SIG-M5 treated with dmso at 0.1 percent for 504 hours (cell line): ENCODE measurements around the gene SLC22A15.
"Not testable (repeated sequence)": the region's sequence is repeated elsewhere in the genome, so short reads cannot be mapped to it uniquely, and the experiment has no call there.

Experiments
- DNase-seq: peaks from one replicate; lab custom pipeline; 2025; ENCODE audit not compliant: unreplicated experiment; lab: John Stamatoyannopoulos, UW

Gene SLC22A15

DNA sequence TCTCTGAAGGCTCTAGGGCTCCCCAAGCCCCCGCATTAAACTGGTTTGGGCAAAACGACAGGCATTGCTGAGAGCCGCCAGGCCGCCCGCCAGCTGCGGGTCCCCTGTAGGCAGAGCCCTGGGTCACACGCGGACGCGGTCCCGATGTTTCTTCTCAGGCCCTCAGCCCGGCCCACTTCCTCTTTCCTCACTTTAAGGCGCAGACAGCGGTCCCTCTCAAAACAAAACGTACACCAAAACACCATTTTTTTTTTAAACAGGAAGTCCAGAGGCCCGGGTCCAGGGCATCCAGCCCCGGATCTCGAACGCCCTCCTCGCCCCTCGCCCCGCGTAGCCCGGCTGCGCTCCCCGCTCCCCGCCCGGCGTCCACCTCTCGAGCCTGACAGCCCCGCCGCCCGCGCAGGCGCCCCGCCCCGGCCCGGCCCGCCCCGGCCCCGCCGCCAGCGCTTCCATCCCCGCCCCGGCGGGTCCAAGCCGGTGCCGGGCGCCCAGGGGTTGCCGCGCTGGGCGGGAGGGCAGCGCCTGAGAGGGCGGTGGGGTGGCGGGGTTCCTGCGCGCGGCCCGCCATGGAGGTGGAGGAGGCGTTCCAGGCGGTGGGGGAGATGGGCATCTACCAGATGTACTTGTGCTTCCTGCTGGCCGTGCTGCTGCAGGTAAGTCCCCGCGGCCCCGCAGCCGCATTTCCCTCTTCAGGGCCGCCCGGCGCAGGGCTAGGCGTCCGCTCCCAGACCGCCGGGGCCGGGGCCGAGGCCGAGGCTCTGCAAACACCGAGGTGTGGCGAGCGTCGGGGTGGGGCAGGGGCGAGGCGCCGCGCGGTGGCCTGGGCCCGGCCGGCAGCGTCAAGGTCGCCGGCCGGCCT, at the start of gene SLC22A15:
SLC22A15 (plus strand) TSS at position 452 of the 859 bp plus-strand sequence; CDS start at position 567, 115 bp downstream.
- DNase-seq: peak; percentile 94

DNA sequence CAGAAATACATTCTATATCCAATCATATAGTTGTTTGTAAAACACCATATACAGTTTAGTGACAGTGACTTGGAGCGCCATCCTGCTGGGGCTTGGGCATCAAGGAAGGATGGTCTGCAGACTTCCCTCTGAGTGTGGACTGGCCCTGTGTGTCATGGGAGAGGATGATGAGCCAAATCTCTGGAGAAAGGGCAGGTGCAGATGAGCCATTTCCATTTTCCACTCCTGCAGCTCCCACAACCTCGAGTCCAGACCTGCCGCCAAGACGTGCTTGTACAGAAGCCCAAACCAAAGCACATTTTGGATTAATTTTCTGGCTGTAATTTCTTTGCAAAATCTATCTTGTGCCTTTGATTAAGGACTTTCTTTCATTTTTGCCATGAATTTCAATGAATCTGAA, 48.3 kb upstream of the SLC22A15 start:
- no peak for DNase-seq

DNA sequence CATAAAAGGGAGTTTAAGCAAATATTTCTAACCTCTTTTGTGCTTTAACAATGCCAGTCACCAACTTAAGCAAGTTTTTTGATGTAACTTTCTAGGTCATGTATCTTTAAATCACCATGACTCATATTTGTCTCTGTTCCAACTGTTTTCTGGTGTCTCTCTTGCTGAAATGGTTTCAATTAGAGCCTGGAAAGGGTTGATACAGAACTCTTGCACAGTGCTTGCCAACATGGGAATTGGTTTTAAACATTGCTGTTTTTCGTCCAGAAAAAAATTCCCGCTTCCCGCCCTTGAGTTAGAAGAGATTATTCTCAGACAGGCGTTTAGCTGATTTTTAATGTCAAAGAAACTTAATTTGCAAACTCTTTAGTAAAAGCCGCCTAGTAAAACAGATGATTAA, 46.4 kb upstream of the SLC22A15 start:
- DNase-seq: no peak

DNA sequence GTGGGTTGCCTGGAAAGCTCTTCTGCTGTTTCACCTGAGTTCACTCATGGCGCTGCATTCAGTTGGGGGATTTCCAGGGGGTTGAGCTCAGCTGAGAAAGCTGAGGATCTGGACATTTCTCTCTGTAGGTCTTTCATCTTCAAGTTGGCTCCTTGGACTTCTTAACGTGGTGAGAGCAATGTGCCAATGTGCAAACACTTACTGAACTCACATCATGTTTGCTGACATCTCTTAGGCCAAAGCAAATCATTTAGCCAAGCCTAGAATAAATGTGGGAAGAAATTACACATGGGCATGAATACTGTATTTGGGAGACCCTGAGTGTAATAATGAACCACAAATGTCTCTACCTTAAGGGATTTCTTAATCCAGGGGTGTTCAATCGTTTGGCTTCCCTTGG, 42.7 kb upstream of the SLC22A15 start:
- no peak for DNase-seq

DNA sequence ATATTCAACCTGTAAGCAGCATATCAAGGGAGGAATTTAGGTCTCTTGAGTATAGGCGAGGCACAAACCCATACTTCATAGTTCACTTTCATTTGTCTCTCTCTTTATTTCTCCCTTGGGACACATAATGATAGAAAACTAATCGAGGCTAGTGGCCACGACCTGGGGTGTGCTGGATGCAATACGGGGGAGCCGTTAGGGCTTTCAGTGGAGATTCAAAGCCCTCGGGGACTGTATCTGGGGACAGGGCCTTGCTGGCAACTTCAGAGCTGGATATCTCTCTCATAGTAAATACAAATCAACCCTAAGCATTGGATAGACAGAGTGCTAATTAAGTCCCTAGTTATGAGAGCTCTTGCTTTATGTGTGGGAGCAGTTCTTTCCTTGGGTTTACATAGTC, 36.9 kb upstream of the SLC22A15 start:
- DNase-seq: no peak

DNA sequence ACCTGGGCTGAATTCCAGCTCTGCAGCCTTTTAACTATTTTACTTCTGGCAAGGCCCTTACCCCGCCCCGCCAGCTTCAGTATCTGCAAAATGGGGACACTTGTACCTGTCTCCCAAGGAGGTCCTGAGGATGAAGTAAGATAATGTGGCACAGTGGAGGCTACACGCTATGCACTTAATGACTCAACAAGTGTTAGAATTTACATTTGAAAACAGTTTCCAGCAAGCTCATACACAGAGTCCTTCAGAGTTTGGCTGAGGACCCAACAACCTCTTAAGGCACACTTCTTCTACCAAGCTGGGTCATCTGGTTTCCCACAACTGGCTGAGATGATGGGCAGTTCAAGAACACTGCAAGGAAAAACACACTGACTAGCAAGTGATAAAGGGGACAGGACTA, 30.2 kb upstream of the SLC22A15 start:
- no peak for DNase-seq

DNA sequence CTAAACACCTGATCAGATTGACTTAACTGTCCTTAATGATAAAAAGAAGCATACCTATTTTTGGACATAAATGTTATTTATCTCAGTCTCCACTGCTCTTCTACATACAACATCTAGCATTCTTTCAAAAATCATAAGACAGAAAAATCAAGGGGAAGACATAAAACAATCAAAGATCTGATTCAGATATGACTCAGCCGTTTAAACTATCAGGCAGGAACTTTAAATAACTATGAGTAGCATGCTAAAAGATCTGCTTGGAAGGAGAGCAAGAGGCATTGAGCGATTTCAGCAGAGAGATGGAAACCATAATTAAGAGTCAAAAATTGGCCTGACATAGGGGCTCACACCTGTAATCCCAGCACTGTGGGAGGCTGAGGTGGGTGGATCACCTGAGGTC, 27.2 kb upstream of the SLC22A15 start:
- no peak for DNase-seq

DNA sequence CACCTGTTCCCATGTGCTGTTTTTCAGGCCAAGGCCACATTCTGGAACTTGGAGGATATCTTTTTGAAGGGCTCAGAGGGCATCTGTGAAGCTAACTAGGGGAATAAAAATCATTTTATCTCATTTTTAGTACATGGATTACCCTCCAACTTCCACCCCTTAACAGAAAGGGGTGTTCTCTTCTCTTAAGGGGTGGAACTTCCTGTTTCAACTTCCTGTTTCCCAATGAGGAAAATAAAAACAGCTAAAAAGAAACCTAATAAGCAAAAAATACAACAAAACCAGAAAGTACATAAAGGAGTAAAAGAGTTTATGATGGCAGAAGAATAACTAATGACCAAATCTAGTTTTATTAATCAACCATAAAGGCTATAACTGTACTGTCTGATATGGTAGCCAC, 24.8 kb upstream of the SLC22A15 start:
- DNase-seq: no peak

DNA sequence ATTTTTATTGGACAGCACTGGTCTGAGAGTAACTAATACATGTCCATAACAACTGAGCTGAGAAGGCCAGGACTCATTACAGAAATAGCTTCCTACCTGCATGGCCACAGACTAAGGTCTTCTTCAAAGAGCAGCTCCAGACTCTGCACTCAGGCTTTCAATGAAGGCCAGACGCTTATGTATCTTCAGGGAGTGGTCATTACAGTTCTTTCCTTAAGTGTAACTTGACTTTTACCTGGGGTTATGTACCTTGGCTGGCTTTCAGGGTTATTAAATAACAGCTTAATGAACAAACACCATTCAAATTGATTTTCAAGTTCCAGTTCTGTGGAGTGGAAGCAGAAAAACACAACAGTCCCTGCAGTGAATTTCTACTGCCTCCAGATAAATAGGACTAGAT, 23.8 kb upstream of the SLC22A15 start:
- peak; percentile 56 for DNase-seq

DNA sequence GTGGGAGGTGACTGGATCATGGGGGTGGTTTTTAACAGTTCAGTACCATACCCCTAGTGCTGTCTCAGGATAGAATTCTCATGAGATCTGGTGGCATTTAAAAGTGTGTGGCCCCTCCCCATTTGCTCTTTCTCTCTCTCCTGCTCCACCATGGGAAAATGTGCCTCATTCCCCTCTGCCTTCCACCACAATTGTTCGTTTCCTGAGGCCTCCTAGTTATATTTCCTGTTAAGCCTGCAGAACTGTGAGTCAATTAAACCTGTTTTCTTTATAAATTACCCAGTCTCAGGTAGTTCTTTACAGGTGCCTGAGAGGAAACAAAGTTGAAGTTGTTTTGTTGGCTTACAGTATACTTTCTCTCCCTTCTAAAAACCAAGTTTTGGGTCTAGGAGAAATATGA, 23.1 kb upstream of the SLC22A15 start:
- no peak for DNase-seq

DNA sequence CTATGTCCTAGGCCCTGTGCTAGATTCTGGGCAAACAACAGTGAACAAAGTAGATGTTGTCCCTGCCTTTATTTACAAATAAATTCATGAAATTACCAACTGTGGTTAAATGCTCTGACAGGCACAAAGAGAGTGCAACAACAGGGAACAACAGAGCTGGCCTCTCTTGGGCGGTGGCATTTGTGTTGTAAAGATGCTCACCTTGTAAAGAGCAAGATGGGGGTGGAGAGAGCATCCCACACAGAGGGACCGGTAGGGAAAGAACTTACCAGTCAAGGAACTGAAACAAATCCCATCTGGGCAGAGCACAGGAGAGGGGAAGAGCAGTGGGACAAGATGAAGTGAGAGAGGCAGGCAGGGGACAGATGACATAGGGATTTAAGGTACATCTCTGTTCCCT, 21.6 kb upstream of the SLC22A15 start:
- DNase-seq: no peak

DNA sequence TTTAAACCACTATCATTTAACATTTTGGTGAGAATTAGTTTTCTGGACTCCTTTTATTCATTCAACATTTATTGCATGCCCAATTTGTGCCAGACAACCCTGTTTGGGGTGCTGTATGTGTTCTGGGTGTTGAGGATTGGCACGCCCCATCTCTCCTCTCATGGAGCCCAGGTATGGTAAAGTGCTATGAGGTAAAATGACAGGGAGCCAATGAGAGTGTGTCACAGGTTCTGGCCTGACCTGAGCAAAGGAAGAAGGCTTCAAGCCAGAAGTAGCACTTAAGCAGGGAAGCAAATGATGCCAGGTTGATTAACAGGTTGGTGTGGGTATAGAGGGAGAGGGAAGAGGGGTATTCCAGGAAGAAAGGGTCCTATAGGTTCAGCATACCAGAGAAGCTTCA, 21.1 kb upstream of the SLC22A15 start:
- no peak for DNase-seq

DNA sequence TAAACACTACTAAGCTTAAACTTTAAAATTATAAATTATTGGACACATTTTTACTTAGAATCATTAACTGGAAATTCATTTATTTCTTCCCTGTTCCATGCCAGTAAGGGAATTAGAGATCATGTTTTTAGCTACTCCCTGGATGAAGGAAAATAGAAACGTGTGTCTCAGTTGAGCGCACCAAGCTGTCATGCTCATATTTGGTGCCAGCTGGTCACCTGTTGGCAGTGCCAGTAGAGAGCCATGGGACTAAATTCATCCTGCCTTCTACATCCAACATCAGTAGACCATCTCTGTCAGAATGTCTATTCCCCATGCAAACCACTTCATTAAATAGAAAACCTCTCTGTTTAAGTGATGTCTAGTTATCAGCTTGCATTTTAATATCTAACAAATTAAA, 17.4 kb upstream of the SLC22A15 start:
- no peak for DNase-seq

DNA sequence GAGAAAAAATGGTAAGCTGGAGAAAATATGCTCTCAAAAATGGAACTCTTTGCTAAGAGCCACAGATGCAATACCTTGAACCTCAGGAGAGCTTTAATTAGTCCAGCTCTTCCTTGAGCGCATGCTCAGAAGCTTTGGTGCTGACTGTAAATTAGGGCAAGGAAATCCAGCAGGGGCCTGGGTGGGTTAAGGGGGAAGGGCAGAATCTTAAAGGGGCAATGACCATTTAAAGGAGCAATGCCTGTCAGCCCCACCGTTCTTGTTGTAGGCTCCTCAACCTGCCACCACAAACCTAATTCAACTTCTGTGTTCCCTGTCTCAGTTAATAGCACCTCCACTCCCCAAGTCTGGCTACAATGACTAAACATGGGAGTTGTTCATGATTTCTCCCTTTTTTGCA, 6.8 kb upstream of the SLC22A15 start:
- DNase-seq: peak; percentile 59

DNA sequence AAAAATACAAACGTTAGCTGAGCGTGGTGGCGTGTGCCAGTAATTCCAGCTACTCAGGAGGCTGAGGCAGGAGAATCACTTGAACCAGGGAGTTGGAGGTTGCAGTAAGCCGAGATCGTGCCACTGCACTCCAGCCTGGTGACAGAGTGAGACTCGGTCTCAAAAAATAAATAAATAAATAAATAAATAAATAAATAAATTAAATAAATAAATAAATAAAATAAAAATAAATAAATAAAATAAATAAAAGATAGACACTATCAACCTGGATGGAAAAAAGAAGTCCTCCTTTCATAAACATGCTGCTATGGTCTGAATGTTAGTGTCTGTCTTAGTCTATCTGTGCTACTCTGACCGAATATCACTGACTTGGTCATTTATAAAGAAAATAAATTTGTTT, 4.5 kb upstream of the SLC22A15 start:
- DNase-seq: not testable (repeated sequence)

DNA sequence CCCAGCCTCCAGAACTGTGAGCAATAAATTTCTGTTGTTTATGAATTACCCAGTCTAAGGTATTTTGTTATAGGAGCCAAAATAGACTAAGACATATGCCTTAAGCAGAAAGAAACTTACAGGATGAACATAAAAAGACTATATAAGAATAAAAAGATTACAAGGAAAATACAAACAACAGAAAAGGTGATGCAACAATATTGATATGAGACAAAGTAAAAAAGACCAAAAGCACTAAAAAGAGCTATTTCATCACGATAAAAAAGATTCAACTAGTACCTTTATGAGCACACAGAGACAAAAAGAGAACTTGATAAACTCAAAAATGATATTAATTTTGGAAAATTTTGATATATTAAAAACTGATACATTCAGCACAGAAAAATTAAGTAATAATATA, 3.2 kb upstream of the SLC22A15 start:
- DNase-seq: no peak

DNA sequence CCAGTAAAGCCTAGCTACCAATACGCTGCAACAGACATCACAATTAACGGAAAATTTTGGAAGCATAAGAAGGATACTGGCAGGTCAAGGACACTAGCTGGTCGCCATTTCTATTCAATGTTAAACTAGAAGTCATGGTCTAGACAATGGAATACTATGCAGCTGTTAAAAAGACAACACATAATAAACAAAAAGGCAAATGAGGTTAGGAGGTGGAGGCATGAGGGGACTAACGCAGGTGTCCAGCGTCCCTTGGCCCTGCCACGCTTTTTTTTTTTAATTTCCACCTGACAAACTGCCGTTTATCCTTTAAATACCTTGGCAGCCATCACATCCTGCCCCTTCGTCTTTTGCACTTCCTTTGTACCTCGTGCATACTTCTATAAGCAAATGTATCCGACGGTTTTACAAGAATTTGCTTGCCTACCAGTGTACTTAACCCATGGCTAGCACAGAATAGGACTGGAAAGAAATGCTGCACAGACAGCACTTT, 698 bp upstream of the SLC22A15 start:
- peak; percentile 74 for DNase-seq

DNA sequence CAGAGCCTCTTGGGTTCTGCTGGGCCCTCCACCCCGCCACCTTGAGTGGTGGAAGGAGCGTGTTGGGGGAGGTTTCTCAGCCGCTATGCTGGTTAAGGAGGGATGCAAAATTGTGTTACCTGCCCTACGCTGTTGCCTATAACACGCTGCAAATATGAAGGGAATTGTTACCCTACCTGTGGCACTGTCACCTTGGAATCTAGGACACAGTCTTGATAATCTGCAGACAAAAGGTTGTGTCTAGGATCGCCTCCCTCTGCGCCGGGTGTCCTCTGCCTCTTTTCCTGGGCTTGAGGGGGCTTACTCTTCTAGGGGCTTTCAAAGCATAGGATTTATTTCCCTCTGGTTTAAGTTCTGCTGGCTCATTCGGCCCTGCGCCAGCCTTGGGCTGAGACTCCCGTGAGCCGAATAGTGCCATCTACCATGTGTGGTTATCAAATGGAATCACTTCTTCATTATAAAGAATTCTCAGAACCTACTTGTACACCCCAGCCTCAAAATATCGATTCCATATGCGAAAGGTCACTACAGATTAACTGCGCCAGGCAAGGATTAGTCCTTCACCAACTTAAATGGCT, 697 bp downstream of the SLC22A15 start:
- peak; percentile 52 for DNase-seq

DNA sequence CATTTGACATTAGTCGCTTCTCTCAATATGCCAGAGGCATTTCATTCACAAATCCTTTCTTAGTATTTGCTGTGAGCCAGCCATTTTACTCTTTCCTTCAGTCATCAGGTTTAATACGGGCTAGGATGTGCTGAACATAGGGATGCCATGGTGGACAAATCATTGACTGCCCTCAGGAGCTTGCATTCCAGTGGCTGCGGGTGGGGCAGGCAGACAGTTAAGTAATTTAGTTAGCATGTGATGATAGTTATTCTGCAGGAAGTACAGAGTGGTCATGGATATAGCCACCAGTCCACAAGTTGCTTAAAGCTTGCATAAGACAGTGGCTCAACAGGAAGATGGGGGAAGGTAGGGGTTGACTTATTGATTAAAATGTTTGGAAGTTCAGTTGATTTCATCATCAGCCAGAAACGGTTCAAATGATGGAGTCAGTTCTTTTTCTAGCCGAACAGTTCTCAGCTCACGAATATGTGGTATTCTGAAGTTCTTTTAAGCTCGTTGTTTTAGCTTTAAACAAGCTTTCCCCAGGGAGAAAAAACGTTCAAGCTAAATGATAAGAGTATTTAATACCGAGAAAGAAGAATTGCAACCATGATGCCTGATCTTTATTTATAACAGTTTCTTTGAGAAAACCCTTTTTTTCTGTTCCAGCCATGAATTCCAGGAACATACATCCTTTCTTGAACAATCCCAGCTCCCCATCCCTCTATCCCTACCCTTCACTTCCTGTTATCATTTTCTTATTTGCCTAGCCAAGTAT, 1.4 kb downstream of the SLC22A15 start:
- DNase-seq: peak; percentile 97

DNA sequence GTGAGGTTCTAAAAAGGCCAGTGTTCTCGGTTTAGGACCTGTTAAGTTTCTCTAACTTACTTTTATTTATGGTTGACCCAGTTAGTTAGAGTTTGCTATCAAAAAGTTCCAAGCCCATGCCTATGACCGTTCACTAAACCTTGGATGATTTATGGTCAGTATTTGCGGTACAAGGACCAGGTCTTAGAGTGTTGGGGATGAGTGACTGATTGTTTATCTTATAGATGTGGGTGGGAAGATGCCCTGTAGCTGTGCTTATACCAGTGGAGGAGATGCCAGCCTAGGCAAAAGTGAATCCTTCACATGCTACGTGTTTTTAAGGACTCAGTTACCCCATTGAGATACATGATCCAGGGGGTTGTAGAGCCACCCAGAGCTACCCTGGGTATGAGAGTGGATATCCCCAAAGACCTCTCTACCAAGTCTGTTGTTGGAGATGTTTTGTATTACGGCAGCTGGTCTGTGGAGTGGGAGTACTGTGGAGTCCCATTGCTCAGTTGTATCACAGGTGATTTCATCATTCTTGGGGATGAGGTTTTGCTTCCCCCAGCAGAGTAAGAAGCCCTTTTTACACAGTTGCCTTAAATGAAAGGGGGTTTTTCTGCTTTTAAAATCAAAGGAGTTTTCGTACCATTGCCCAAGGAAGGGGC, 2.1 kb downstream of the SLC22A15 start:
- DNase-seq: peak; percentile 72

DNA sequence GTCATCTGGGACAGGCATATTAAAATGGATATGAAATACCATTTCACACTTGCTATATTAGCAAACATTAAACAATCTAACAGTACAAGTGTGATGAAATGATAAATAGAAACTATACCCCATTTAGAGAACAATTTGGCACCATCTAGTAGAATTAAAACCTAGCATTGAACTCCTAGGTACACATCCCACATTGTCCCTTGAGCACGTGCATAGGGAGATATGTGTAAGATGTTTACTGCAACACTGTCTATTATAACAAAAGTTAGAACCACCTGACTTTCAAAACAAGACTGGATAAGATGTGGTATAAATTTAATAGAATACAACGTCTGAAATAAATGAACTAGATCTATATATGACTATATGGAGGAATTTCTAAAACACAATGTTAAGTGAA, 3.8 kb downstream of the SLC22A15 start:
- DNase-seq: no peak
